Hepatocyte (in vitro differentiated cells): Measurements from ENCODE around the gene SIDT1.

Experiments used
- EZH2 ChIP-seq: fragments of 200-600 bp; sonication (generic); IDR thresholded peaks from 2 replicates; pipeline ENCODE4 v1.6.1; 2016; ENCODE audit warnings: antibody characterized with exemption, mild to moderate bottlenecking, borderline replicate concordance
- TF ChIP-seq, protein P1 (sequence below): fragments of 200-600 bp; sonication (generic); IDR thresholded peaks from 2 replicates; pipeline ENCODE4 v1.5.1; 2016; ENCODE audit warnings: antibody characterized with exemption, mild to moderate bottlenecking; ENCODE audit not compliant: poor library complexity

DNA sequence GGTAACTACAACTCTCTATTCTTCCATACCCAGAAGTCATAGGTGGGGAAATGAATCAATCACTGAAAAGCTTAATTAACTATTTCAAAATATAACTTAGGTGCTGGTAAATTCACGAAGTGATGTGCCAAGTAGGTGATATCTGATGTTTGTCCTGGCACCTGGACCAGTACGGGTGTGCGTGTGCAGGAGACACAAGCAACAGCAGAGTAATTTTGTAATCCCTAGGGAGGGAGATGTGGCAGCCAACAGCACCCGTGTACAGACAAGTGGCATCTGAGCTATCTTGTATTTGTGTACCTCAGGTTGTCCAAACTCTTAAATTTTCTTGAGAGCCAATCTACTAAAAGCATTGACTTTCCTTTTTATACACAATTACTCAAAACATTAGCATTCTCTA, 141.2 kb downstream of the SIDT1 start:
- TF ChIP-seq, protein P1, sequence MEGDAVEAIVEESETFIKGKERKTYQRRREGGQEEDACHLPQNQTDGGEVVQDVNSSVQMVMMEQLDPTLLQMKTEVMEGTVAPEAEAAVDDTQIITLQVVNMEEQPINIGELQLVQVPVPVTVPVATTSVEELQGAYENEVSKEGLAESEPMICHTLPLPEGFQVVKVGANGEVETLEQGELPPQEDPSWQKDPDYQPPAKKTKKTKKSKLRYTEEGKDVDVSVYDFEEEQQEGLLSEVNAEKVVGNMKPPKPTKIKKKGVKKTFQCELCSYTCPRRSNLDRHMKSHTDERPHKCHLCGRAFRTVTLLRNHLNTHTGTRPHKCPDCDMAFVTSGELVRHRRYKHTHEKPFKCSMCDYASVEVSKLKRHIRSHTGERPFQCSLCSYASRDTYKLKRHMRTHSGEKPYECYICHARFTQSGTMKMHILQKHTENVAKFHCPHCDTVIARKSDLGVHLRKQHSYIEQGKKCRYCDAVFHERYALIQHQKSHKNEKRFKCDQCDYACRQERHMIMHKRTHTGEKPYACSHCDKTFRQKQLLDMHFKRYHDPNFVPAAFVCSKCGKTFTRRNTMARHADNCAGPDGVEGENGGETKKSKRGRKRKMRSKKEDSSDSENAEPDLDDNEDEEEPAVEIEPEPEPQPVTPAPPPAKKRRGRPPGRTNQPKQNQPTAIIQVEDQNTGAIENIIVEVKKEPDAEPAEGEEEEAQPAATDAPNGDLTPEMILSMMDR = no peak
- no peak for TF ChIP-seq EZH2
